SK-N-SH (cell line): ENCODE results near the gene MYDGF.

Experiments
- FOSL2 ChIP-seq: IDR thresholded peaks from 2 replicates; pipeline ENCODE4 v1.4.0; 2012; ENCODE audit warnings: low read depth, mild to moderate bottlenecking, moderate library complexity, borderline replicate concordance
- GABPA ChIP-seq: IDR thresholded peaks from 2 replicates; pipeline ENCODE4 v1.4.0; 2012; ENCODE audit warnings: low read depth, mild to moderate bottlenecking
- NFIC ChIP-seq: IDR thresholded peaks from 2 replicates; pipeline ENCODE4 v1.4.0; 2012; ENCODE audit warnings: borderline replicate concordance
- NRF1 ChIP-seq: IDR thresholded peaks from 2 replicates; pipeline ENCODE4 v1.6.1; 2012; ENCODE audit warnings: low read depth, mild to moderate bottlenecking, low read length
- POLR2AphosphoS5 ChIP-seq: IDR thresholded peaks from 2 replicates; pipeline ENCODE4 v1.6.1; 2012; ENCODE audit warnings: low read depth, low read length
- RAD21 ChIP-seq: IDR thresholded peaks from 2 replicates; pipeline ENCODE4 v1.6.1; 2012; ENCODE audit warnings: mild to moderate bottlenecking, low read length
- TCF12 ChIP-seq: IDR thresholded peaks from 2 replicates; pipeline ENCODE4 v1.4.0; 2012
- TF ChIP-seq, protein P1 (sequence below): IDR thresholded peaks from 2 replicates; pipeline ENCODE4 v1.6.1; 2012; ENCODE audit warnings: mild to moderate bottlenecking, low read depth, low read length, moderate library complexity
- TF ChIP-seq, protein P2 (sequence below): fragments of 200-600 bp; sonication (generic); IDR thresholded peaks from 2 replicates; pipeline ENCODE4 v1.6.1; 2017; ENCODE audit warnings: antibody characterized with exemption, mild to moderate bottlenecking, moderate library complexity
- TF ChIP-seq, protein P3 (sequence below): IDR thresholded peaks from 2 replicates; pipeline ENCODE4 v1.4.0; 2012; ENCODE audit warnings: low read depth, borderline replicate concordance

DNA sequence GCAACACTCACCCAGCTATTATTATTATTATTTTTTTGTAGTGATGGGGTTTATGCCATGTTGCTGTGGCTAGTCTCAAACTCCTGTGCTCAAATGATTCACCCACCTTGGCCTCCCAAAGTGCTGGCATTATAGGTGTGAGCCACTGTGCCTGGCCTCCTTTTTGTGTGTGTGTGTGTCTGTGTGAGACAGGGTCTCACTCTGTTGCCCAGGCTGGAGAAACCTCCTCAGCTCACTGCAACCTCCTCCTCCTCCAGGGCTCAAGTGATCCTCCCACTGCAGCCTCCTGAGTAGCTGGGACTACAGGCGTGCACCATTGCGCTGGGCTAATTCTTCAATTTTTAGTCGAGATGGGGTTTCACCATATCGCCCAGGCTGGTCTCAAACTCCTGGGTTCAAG is 3.6 kb upstream of the MYDGF start:
- TF ChIP-seq, protein P1, sequence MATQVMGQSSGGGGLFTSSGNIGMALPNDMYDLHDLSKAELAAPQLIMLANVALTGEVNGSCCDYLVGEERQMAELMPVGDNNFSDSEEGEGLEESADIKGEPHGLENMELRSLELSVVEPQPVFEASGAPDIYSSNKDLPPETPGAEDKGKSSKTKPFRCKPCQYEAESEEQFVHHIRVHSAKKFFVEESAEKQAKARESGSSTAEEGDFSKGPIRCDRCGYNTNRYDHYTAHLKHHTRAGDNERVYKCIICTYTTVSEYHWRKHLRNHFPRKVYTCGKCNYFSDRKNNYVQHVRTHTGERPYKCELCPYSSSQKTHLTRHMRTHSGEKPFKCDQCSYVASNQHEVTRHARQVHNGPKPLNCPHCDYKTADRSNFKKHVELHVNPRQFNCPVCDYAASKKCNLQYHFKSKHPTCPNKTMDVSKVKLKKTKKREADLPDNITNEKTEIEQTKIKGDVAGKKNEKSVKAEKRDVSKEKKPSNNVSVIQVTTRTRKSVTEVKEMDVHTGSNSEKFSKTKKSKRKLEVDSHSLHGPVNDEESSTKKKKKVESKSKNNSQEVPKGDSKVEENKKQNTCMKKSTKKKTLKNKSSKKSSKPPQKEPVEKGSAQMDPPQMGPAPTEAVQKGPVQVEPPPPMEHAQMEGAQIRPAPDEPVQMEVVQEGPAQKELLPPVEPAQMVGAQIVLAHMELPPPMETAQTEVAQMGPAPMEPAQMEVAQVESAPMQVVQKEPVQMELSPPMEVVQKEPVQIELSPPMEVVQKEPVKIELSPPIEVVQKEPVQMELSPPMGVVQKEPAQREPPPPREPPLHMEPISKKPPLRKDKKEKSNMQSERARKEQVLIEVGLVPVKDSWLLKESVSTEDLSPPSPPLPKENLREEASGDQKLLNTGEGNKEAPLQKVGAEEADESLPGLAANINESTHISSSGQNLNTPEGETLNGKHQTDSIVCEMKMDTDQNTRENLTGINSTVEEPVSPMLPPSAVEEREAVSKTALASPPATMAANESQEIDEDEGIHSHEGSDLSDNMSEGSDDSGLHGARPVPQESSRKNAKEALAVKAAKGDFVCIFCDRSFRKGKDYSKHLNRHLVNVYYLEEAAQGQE: no peak
- TF ChIP-seq POLR2AphosphoS5 (no peak), RAD21 (no peak), TCF12 (no peak), NFIC (no peak), GABPA (no peak), FOSL2 (no peak), NRF1 (no peak)
- TF ChIP-seq, protein P2, sequence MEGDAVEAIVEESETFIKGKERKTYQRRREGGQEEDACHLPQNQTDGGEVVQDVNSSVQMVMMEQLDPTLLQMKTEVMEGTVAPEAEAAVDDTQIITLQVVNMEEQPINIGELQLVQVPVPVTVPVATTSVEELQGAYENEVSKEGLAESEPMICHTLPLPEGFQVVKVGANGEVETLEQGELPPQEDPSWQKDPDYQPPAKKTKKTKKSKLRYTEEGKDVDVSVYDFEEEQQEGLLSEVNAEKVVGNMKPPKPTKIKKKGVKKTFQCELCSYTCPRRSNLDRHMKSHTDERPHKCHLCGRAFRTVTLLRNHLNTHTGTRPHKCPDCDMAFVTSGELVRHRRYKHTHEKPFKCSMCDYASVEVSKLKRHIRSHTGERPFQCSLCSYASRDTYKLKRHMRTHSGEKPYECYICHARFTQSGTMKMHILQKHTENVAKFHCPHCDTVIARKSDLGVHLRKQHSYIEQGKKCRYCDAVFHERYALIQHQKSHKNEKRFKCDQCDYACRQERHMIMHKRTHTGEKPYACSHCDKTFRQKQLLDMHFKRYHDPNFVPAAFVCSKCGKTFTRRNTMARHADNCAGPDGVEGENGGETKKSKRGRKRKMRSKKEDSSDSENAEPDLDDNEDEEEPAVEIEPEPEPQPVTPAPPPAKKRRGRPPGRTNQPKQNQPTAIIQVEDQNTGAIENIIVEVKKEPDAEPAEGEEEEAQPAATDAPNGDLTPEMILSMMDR: no peak
- TF ChIP-seq, protein P3, sequence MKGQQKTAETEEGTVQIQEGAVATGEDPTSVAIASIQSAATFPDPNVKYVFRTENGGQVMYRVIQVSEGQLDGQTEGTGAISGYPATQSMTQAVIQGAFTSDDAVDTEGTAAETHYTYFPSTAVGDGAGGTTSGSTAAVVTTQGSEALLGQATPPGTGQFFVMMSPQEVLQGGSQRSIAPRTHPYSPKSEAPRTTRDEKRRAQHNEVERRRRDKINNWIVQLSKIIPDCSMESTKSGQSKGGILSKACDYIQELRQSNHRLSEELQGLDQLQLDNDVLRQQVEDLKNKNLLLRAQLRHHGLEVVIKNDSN: no peak
